Panc1 (cell line): ENCODE results near the gene CRISPLD2.

Source experiments
- CTCF ChIP-seq: fragments of 450-650 bp; IDR thresholded peaks from 2 replicates; pipeline ENCODE4 v1.5.1; 2017; ENCODE audit warnings: mild to moderate bottlenecking
- POLR2AphosphoS5 ChIP-seq: IDR thresholded peaks from 2 replicates; pipeline ENCODE4 v1.6.1; 2012; ENCODE audit warnings: mild to moderate bottlenecking, low read depth, low read length, moderate library complexity
- REST ChIP-seq, 2 experiments: IDR thresholded peaks; 2 replicates each; pipeline ENCODE4 v1.6.1; 2011 to 2012; ENCODE audit warnings: low read depth in 2 of 2, control low read depth in 1 of 2, low read length in 1 of 2, mild to moderate bottlenecking in 1 of 2, moderate library complexity in 1 of 2; ENCODE audit not compliant: insufficient read depth in 1 of 2

- TF ChIP-seq CTCF (no peak), REST (IDR thresholded peaks at IDR 0.05; ENCODE audit: insufficient read depth in 1 of 2, low read depth in 2 of 2, low read length in 1 of 2) (no peak), POLR2AphosphoS5 (no peak)
Observed at GRCh38 chr16:84838383-84838948, 18.7 kb downstream of the CRISPLD2 start.
